Suprapubic skin (tissue), 4 donors: ENCODE results near the gene TRIM8. TPM values are rescaled to one million over a fixed set of nuclear protein-coding genes. Genes with fewer than 3 reads are reported as not detected.

ENCODE experiments used
- DNase-seq, 2 donors: peaks; one replicate each; pipeline ENCODE4 v3.0.0-alpha.2; 2019; ENCODE audit warnings: low spot score in 2 of 2
- H3K27ac ChIP-seq: fragments of 200-600 bp; sonication (generic); one replicate; pipeline ENCODE4 v1.5.1; 2019
- H3K27me3 ChIP-seq: fragments of 200-600 bp; sonication (generic); one replicate; pipeline ENCODE4 v1.5.1; 2019
- H3K36me3 ChIP-seq: fragments of 200-600 bp; sonication (generic); one replicate; pipeline ENCODE4 v1.5.1; 2019
- H3K4me1 ChIP-seq: fragments of 200-600 bp; sonication (generic); one replicate; pipeline ENCODE4 v1.5.1; 2019
- H3K4me3 ChIP-seq: fragments of 200-600 bp; sonication (generic); one replicate; pipeline ENCODE4 v1.5.1; 2019; ENCODE audit warnings: mild to moderate bottlenecking
- H3K9me3 ChIP-seq: fragments of 200-600 bp; sonication (generic); one replicate; pipeline ENCODE4 v1.5.1; 2019
- EP300 ChIP-seq: sonication (generic); formaldehyde crosslinking; IDR thresholded peaks from one replicate; pipeline ENCODE4 v1.6.1; 2017; ENCODE audit warnings: antibody characterized with exemption
- POLR2A ChIP-seq, 2 donors: fragments of 450-650 bp; IDR thresholded peaks; one replicate each; pipeline ENCODE4 v1.6.1; 2017; ENCODE audit warnings: antibody characterized with exemption in 2 of 2, mild to moderate bottlenecking in 2 of 2, moderate library complexity in 2 of 2
- POLR2AphosphoS5 ChIP-seq, 3 donors: sonication (generic); formaldehyde crosslinking; IDR thresholded peaks; one replicate each; pipeline ENCODE4 v1.6.1; 2017; ENCODE audit warnings: antibody characterized with exemption in 3 of 3
- whole genome bisulfite sequencing: methylation state at CpG from one replicate; pipeline ENCODE4 v1.1.5; 2018; 5-methylcytosine and 5-hydroxymethylcytosine counted together
- total RNA-seq, 4 donors: library from RNA; depleted of rRNA; stranded (reverse); fragments of >200 nt; gene quantifications; one replicate each; pipeline ENCODE4 v1.1.0, GENCODE V29; 2016
- TF ChIP-seq, protein P1 (sequence below), 2 donors: fragments of 200-600 bp in 1 of 2; fragments of 450-650 bp in 1 of 2; sonication (generic) in 1 of 2; IDR thresholded peaks; one replicate each; pipeline ENCODE4 v1.5.1; 2016 to 2019; ENCODE audit warnings: antibody characterized with exemption in 2 of 2, mild to moderate bottlenecking in 1 of 2, moderate library complexity in 1 of 2

Gene TRIM8
- total RNA-seq, 4 donors from 2014 or later = 73.1 to 113 (median 96.1) TPM

GRCh38 chr10:102631525-102632393, 12.5 kb upstream of the TRIM8 start:
- H3K4me3 ChIP-seq = no peak overlapping the region
- no peak overlapping the region for H3K27ac ChIP-seq
- 82% methylated on average over 2 of the region's 10 CpGs for WGBS
- no peaks in the 10 kb centered on the region for H3K9me3 ChIP-seq
- no peak for DNase-seq
- H3K27me3 ChIP-seq = no peaks in the 10 kb centered on the region
- H3K4me1 ChIP-seq = peaks cover 52% of the 10 kb centered on the region
- no peak for TF ChIP-seq POLR2AphosphoS5 (IDR thresholded peaks at IDR 0.05)
- TF ChIP-seq POLR2A (IDR thresholded peaks at IDR 0.05) = no peak
- TF ChIP-seq, protein P1, sequence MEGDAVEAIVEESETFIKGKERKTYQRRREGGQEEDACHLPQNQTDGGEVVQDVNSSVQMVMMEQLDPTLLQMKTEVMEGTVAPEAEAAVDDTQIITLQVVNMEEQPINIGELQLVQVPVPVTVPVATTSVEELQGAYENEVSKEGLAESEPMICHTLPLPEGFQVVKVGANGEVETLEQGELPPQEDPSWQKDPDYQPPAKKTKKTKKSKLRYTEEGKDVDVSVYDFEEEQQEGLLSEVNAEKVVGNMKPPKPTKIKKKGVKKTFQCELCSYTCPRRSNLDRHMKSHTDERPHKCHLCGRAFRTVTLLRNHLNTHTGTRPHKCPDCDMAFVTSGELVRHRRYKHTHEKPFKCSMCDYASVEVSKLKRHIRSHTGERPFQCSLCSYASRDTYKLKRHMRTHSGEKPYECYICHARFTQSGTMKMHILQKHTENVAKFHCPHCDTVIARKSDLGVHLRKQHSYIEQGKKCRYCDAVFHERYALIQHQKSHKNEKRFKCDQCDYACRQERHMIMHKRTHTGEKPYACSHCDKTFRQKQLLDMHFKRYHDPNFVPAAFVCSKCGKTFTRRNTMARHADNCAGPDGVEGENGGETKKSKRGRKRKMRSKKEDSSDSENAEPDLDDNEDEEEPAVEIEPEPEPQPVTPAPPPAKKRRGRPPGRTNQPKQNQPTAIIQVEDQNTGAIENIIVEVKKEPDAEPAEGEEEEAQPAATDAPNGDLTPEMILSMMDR (IDR thresholded peaks at IDR 0.05) = no peak
- TF ChIP-seq EP300 = no peak
- peaks cover 28% of the 10 kb centered on the region for H3K36me3 ChIP-seq

- TF ChIP-seq, protein P1 (IDR thresholded peaks at IDR 0.05) = no peak
- TF ChIP-seq POLR2AphosphoS5 (IDR thresholded peaks at IDR 0.05) (no peak), POLR2A (IDR thresholded peaks at IDR 0.05) (no peak), EP300 (no peak)
- WGBS = 30% methylated on average over 4 of the region's 5 CpGs
- Histone ChIP-seq H3K9me3 (no peaks in the 10 kb centered on the region), H3K36me3 (peaks cover 28% of the 10 kb centered on the region), H3K27me3 (no peaks in the 10 kb centered on the region), H3K27ac (peak overlapping the region; percentile 5), H3K4me3 (no peak overlapping the region), H3K4me1 (peaks cover 44% of the 10 kb centered on the region)
- no peak for DNase-seq
Measured at GRCh38 chr10:102632394-102633111, 11.7 kb upstream of the TRIM8 start.

GRCh38 chr10:102633287-102633686, 11.0 kb upstream of the TRIM8 start:
- TF ChIP-seq POLR2A (IDR thresholded peaks at IDR 0.05) (no peak), POLR2AphosphoS5 (IDR thresholded peaks at IDR 0.05) (no peak), EP300 (no peak)
- TF ChIP-seq, protein P1 (IDR thresholded peaks at IDR 0.05) = no peak
- peaks cover 37% of the 10 kb centered on the region for H3K4me1 ChIP-seq
- H3K4me3 ChIP-seq = no peak overlapping the region
- no peaks in the 10 kb centered on the region for H3K9me3 ChIP-seq
- peaks cover 28% of the 10 kb centered on the region for H3K36me3 ChIP-seq
- peak overlapping the region; percentile 5 for H3K27ac ChIP-seq
- no peak for DNase-seq
- 42% methylated on average over 6 of the region's 6 CpGs for WGBS
- no peaks in the 10 kb centered on the region for H3K27me3 ChIP-seq

DNA sequence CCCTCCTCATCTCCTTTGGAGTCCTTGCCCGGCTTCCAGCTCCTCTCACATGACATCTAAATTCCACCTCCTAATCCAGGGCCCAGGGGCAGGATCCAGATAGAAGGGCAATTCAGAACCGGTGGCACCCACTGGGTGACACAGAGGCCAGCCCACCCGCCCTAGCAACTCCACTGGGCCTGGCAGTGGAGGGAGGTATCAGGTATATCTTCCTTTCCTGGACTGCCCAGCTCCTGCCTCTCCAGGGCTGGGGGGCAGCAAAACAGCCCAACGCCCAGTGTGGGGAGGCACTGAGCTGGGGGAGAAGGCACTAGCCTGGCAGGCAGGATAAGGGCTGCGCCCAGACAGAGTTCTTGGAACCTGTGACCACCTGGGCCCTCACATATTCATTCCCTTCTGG, 10.4 kb upstream of the TRIM8 start:
- no peaks in the 10 kb centered on the region for H3K9me3 ChIP-seq

More for the DNA sequence above, 10.4 kb upstream of the TRIM8 start:
- DNase-seq = no peak
- peaks cover 25% of the 10 kb centered on the region for H3K36me3 ChIP-seq
- H3K4me3 ChIP-seq = no peak overlapping the region
- H3K4me1 ChIP-seq = peaks cover 31% of the 10 kb centered on the region
- TF ChIP-seq POLR2AphosphoS5 (IDR thresholded peaks at IDR 0.05) (no peak), POLR2A (IDR thresholded peaks at IDR 0.05) (no peak), EP300 (no peak)
- TF ChIP-seq, protein P1 (IDR thresholded peaks at IDR 0.05) = no peak
- peak overlapping the region; percentile 5 for H3K27ac ChIP-seq
- 76% methylated on average over 4 of the region's 5 CpGs for WGBS
- H3K27me3 ChIP-seq = no peaks in the 10 kb centered on the region
